ENCODE results near the gene FIS1. TPM values are rescaled to one million over a fixed set of nuclear protein-coding genes. Genes with fewer than 3 reads are reported as not detected.

Gene FIS1
- total RNA-seq (2021; ENCODE audit: unreplicated experiment) (114 TPM), Bru-seq, nascent RNA (percentile 77 among the genes with signal in this experiment), BruChase-seq, experiment 1, labeled RNA remaining after a 6-hour chase (percentile 86 among the genes with signal in this experiment), BruChase-seq, experiment 2, labeled RNA remaining after a 2-hour chase (percentile 78 among the genes with signal in this experiment)
- 179 and 201 TPM in 2 replicates for polyA plus RNA-seq (2012)
- long read RNA-seq, transcript FIS1-204 (4 exons, 745 nt), result minor isoform, 6 of 43 reads
- long read RNA-seq, transcript FIS1-201 (5 exons, 734 nt), result major isoform, 30 of 43 reads
- long read RNA-seq, partial matches to known transcripts, result 0 of 43 reads
- long read RNA-seq, other reads (novel, unspliced or antisense), result 3 of 43 reads

DNA sequence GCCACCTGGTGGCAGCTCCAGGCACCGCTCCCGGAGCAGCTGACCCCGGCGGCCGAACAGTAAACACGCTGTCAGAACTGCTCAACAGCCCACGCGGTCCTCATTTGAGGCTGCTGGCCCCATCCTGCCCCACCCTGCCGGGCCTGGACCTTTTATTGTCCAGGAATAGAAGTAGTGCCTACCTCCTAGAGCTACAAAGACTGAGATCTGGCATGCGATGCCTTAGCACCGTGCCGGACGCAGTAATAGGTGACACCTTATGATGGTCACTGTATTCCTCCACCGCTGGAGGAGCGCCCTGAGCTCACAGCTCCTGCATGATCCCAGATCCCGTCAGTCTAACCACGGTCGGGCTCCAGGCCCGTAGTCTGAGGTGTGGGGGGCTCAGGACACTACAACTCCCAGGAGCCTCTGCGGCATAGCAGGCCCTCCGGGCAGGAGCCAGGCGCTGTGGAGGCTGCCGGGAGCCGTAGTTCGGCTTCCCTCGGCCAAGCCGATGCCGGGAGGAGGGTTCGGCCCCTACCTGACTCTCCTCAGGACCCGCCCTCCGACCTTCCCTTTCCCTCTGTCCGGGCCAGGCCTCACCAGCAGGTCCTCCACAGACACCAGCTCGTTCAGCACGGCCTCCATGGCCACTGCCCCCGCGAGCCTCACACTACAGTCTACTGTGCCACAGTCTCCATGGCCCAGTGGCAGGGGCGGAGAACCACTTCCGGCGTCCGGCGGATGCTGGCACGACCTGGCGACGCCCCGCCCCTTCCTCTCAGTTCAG lies at the start of gene FIS1:
TSS of gene FIS1 (minus strand) at position 707 of the 772 bp plus-strand sequence. CDS start at position 630, 77 bp downstream.
- Histone ChIP-seq H2AFZ (ENCODE audit: low read depth, low read length, poor library complexity, severe bottlenecking) (peak within 1 kb of the TSS; percentile 53), H3K36me3 (ENCODE audit: control insufficient read depth in 1 of 2, insufficient read depth in 2 of 2, low read length in 2 of 2) (peaks cover 5 to 12% of the 10 kb centered on the region in 2 experiments), H3K9me3 (ENCODE audit: control insufficient read depth in 1 of 2, insufficient read depth in 1 of 2, low read depth in 1 of 2, low read length in 2 of 2) (no peaks in the 10 kb centered on the region), H3K79me2 (ENCODE audit: insufficient read depth, low read length) (peaks cover 66% of the 10 kb centered on the region), H3K4me3 (replicated peaks in 1 of 2; ENCODE audit: low read depth in 1 of 2, low read length in 2 of 2) (peak within 1 kb of the TSS; percentile 99 to 100), H3K4me1 (ENCODE audit: control insufficient read depth in 1 of 2, insufficient read depth in 2 of 2, low read length in 2 of 2) (peaks cover 14 to 22% of the 10 kb centered on the region in 2 experiments), H3K27me3 (ENCODE audit: insufficient read depth, low read length) (no peaks in the 10 kb centered on the region), H4K20me1 (ENCODE audit: insufficient read depth) (no peaks in the 10 kb centered on the region), H3K9me2 (ENCODE audit: insufficient read depth) (no peaks in the 10 kb centered on the region), H3K9ac (ENCODE audit: low read length) (peak within 1 kb of the TSS; percentile 86), H3K4me2 (ENCODE audit: low read length) (peak within 1 kb of the TSS; percentile 98), H3K27ac (ENCODE audit: low read depth, low read length) (peak within 1 kb of the TSS; percentile 89)
- TF ChIP-seq YY1 (IDR thresholded peaks at IDR 0.05; ENCODE audit: extremely low read depth, insufficient replicate concordance, low read depth, low read length) (peak; percentile 22), POLR2AphosphoS5 (IDR thresholded peaks at IDR 0.05; ENCODE audit: low read depth, low read length) (peak; percentile 87), ZFX (IDR thresholded peaks at IDR 0.05) (peak; percentile 91), FOSL1 (IDR thresholded peaks at IDR 0.05; ENCODE audit: low read depth) (no peak), EGR1 (IDR thresholded peaks at IDR 0.05; ENCODE audit: low read depth) (no peak)
- TF ChIP-seq, protein P1, sequence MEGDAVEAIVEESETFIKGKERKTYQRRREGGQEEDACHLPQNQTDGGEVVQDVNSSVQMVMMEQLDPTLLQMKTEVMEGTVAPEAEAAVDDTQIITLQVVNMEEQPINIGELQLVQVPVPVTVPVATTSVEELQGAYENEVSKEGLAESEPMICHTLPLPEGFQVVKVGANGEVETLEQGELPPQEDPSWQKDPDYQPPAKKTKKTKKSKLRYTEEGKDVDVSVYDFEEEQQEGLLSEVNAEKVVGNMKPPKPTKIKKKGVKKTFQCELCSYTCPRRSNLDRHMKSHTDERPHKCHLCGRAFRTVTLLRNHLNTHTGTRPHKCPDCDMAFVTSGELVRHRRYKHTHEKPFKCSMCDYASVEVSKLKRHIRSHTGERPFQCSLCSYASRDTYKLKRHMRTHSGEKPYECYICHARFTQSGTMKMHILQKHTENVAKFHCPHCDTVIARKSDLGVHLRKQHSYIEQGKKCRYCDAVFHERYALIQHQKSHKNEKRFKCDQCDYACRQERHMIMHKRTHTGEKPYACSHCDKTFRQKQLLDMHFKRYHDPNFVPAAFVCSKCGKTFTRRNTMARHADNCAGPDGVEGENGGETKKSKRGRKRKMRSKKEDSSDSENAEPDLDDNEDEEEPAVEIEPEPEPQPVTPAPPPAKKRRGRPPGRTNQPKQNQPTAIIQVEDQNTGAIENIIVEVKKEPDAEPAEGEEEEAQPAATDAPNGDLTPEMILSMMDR (IDR thresholded peaks at IDR 0.05 in 2 of 3, conservative IDR thresholded peaks at IDR 0.05 in 1 of 3; ENCODE audit: borderline replicate concordance in 1 of 3, insufficient read depth in 1 of 3, low read depth in 2 of 3, low read length in 2 of 3), result peak in 2 of 3 experiments; percentile 84 to 87; a peak in 4 of 6 replicates
- POLR2A ChIA-PET, result interaction anchor here (0.6 to 2.9 kb wide), 7 partner anchors 8 to 101 kb away, joined by 3 to 11 read pairs (median 3); partner anchors contain the start of genes PLOD3 and ZNHIT1
- CTCF ChIA-PET, result interaction anchor here (0.8 to 2.5 kb wide), 13 partner anchors 8 to 150 kb away, joined by 3 to 38 read pairs (median 4); partner anchors contain the start of genes PLOD3 and ZNHIT1
- peak; percentile 92 for ATAC-seq
- intact Hi-C loops (cut with micrococcal nuclease), result loop anchor here (1.0 kb wide), 1 partner anchor 100 kb away; no protein-coding TSS in a partner anchor
- peak; percentile 81 for DNase-seq (ENCODE audit: low read depth, low spot score)
- RAD21 ChIA-PET (ENCODE audit: low non-redundant PET in 1 of 2, low total read pairs in 2 of 2, uncharacterized antibody in 2 of 2, unreplicated experiment in 2 of 2), result interaction anchor here in 1 of 2 experiments (2.0 kb wide), 1 partner anchor 101 kb away, joined by 6 read pairs; no protein-coding TSS in a partner anchor
- BruUV-seq (replicated peaks), result no TSS peak
